ENCODE measurements around the gene SNRNP200. TPM values are rescaled to one million over a fixed set of nuclear protein-coding genes. Genes with fewer than 3 reads are reported as not detected.

Gene SNRNP200
- 66.6 TPM for total RNA-seq

- peak; percentile 94 for DNase-seq
Observed at GRCh38 chr2:96305091-96305978, at the start of gene SNRNP200. Gene SNRNP200, minus strand, starts transcription at chr2:96305546. Its CDS starts 109 bp downstream, at chr2:96305437.

DNA sequence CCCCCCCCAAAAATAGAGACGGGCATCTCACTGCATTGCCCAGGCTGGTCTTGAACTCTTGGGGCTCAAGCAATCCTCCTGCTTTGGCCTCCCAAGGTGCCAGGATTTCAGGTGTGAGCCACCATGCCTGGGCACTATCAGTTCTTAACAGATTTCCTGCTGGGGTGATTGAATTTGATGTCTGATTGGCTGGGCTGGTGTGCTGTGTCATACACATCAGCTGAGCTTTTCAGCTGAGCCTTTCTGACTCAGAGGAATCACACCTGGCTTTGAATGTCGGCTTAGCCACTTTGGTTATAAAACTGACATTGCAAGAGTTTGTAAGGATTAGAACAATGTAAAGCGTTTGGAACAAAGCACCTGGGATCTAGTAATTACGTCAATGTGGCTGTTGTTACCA, 49.1 kb upstream of the SNRNP200 start:
- no peak for DNase-seq

DNA sequence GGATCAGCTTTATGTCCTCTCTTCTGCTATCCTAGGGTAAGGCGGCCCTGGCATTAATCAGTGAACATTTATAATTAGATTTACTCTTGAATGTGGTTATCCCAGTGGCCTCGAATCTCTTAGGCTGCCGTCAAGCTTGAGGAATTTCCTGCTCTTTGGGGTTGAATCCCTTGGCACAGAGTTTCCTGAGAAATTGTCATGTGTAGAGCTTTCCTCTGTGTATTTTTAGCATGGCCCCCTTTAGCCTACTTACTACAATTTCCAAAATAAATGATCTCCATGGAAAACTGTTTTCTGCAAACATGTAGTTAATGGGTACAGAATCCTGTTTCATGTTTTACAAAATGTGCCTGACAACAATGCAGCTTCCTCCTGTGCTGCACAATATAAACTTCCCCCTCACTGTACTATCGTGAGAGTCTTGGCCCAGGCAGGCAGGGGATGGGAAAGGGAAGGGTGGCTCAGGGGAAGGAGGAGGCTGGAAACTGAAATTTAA, 48.3 kb upstream of the SNRNP200 start:
- peak; percentile 38 for DNase-seq

DNA sequence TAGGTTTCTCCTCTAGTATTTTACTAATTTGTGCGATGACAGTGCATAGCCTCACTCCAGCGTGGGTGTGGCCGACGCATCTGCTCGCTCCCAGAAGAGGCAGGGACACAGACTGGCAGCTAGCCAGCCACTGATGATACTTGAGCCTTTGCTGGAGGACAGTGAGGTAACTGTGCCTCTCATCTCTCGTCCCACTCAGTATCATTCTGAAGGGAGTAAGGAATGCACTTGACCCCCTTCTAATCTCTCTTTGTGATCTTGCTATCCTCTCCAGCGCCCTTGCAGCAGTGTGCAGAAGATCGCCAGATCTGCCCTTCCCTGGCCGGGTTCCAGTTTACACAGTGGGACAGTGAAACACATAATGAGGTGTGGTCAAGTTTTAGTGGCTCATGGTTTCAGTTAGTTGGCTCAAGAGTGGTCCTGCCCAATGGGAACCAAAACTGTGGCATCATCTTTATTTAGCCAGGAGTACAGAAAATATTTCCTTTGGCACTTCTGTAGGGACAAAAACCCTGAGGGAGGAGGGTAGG, 47.8 kb upstream of the SNRNP200 start:
- DNase-seq, result peak; percentile 91

GRCh38 chr2:96347395-96347794, 42.0 kb upstream of the SNRNP200 start:
- no peak for DNase-seq

DNA sequence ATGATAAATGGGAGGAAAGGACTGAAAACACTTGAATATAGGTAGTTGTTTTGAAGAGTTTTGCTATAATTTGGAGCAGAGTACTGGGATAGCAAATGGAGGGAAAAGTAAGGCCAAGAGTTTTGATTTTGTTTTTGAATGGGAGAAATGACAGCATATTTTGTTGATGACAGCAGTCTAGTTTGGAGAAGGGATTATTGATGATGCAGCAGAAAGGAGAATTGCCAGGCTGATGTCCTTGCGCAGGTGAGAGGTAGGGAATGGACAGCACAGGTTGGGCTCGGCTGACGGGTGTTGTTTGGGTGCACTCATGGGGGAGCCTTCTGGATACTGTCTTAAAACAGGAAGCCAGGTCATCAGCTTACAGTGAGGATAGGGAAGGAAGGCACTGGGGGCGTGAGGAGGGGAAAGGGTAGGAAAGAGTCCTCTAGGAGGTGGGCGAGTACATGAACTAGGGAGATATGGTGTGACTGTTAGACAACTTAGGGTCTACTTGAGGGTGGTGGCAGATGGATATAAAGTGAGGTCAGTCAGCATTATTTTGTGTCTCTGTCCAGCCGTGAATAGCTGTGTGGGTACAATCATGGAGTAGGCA, 40.6 kb upstream of the SNRNP200 start:
- DNase-seq, result no peak

- DNase-seq, result peak; percentile 42
Observed at GRCh38 chr2:96345438-96345837, 40.1 kb upstream of the SNRNP200 start.

DNA sequence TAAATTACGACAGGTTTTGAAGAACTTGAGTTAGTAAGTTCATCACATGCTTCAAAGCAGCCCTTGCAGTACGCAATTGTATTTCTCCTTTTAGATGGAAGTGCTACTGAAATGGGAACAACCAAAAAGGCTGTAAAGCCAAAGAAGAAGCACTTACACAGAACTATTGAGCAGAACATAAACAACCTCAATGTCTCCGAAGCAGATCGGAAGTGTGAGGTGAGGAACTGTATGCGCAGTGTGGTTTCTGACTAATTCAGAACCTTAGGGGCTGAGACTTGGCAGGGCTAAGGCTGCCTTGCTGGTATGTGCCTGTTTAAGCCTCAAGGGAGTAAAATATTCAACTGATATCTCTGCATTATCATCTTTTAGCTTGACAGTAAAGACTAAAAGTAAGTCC, 38.7 kb upstream of the SNRNP200 start:
- DNase-seq, result no peak

DNA sequence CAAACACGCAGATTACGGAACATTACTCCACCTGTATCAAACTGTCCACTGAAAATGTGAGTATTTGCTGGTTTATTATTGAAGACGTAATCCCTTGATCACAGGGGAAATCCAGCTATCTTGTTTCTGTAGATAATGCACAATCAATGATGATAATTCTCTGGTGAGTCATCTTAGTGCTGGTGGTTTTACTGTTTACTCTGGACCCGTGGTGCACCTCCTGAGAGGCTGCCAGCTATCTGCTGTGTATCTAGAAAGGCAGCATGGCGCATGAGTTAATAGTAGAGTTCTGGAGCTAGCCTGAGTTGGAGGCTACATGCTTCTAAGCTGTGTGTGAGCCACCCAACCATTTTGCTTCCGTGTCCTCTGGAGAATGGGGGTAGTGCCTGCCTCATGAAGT, 36.7 kb upstream of the SNRNP200 start:
- no peak for DNase-seq

- DNase-seq, result no peak
Observed at GRCh38 chr2:96341641-96342040, 36.3 kb upstream of the SNRNP200 start.

GRCh38 chr2:96340493-96341414, 35.4 kb upstream of the SNRNP200 start:
- DNase-seq, result no peak

DNA sequence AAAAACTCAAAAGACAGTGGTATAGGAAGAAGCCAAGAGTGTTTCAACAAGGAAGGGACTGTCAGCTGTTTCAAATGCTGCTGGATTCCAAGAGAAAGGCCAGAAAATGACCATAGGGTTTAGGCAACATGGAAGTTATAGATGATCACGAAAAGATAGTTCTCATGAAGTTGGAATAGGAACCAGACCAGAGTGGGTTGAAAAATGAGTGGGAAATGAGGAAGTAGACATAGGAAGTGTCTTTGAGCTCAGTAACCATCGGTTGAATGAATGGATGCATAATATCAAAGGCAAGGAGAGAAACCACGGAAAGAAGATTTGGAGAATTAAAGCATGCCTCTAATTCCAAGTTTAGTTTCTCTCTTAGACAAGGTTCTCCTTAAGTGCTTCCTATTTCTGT, 31.5 kb upstream of the SNRNP200 start:
- no peak for DNase-seq

DNA sequence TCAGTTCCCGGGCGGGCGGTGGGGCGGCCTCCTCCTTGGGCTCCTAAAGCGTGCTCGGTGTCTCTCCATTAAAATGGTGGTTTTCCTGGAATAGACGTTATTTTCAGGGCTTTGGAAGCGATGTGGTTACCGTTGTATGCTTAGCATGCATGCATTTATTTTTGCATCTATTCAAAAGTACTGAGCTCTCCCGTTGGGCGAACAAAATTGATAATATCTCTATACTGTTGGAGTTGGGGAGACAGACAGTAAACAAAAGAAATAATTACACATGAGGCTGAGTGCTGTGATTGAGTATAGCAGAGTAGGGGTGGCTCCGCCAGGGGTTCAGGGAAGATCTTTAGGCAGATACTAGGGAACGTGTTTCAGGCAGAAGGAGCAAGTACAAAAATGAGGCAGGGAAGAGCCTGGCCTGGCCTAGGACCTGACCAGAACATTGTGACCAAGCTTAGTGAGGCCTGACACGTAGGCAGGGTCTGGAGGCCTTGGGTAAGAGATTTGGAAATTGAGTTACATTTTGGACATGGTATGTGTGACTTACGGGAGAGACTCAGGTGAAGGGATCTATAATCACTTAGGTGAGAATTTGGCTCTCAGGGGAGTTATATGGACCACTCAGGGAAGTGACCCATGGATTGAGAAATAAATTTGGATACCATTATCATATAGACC, 30.9 kb upstream of the SNRNP200 start:
- no peak for DNase-seq

- DNase-seq, result no peak
Observed at GRCh38 chr2:96333708-96334107, 28.4 kb upstream of the SNRNP200 start.

- no peak for DNase-seq
Observed at GRCh38 chr2:96330407-96330806, 25.1 kb upstream of the SNRNP200 start.

DNA sequence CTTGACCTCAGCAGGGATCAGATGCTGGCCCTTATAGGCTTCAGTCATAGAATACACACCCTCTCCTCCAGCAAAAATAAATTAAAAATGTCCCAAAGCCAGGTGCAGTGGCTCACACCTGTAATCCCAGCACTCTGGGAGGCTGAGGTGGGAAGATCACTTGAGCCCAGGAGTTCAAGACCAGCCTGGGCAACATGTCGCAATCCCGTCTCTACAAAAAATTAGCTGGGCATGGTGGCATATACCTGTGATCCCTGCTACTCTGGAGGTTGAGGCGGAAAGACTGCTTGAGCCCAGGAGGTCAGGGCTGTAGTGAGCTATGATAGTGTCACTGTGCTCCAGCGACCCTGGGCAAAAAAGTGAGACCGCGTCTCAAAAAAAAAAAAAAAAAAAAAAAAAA, 24.5 kb upstream of the SNRNP200 start:
- DNase-seq, result no peak

- DNase-seq, result no peak
Observed at GRCh38 chr2:96329456-96329855, 24.1 kb upstream of the SNRNP200 start.

DNA sequence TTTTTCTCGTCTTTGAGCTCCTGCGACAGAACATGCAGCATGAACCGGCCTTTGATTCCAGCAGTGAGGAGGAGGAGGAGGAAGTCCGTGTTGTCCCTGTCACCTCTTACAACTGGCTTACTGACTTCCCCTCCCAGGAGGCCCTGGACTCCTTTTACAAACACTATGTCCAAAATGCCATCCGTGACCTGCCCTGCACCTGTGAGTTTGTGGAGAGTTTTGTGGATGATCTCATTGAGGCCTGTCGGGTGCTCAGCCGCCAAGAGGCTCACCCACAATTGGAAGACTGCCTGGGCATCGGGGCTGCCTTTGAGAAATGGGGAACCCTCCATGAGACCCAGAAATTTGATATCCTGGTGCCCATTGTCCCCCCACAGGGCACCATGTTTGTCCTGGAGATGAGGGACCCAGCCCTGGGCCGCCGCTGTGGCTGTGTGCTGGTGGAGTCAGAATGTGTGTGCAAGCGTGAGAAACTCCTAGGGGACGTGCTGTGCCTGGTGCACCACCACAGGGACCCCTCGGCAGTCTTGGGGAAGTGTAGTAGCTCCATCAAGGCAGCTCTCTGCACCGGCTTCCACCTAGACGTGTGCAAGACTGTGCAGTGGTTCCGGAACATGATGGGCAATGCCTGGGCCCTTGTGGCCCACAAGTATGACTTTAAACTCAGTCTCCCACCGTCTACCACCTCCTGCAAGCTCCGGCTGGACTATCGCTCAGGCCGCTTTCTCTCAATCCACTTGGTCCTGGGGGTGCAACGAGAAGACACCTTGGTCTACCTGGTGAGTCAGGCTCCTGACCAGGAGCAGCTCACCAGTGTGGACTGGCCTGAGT, 21.9 kb upstream of the SNRNP200 start:
- DNase-seq, result no peak

- no peak for DNase-seq
Observed at GRCh38 chr2:96326564-96326963, 21.2 kb upstream of the SNRNP200 start.

- DNase-seq, result no peak
Observed at GRCh38 chr2:96325884-96326255, 20.5 kb upstream of the SNRNP200 start.

Measured in tongue (tissue), 2 donors.